ENCODE measurements around the gene MAVS. TPM values are rescaled to one million over a fixed set of nuclear protein-coding genes. Genes with fewer than 3 reads are reported as not detected.

MAVS gene
- total and polyA plus RNA-seq, 2 donors (not counting 1 experiment from before 2014, with no cell fraction given) = 14.4 to 15.9 TPM

DNA sequence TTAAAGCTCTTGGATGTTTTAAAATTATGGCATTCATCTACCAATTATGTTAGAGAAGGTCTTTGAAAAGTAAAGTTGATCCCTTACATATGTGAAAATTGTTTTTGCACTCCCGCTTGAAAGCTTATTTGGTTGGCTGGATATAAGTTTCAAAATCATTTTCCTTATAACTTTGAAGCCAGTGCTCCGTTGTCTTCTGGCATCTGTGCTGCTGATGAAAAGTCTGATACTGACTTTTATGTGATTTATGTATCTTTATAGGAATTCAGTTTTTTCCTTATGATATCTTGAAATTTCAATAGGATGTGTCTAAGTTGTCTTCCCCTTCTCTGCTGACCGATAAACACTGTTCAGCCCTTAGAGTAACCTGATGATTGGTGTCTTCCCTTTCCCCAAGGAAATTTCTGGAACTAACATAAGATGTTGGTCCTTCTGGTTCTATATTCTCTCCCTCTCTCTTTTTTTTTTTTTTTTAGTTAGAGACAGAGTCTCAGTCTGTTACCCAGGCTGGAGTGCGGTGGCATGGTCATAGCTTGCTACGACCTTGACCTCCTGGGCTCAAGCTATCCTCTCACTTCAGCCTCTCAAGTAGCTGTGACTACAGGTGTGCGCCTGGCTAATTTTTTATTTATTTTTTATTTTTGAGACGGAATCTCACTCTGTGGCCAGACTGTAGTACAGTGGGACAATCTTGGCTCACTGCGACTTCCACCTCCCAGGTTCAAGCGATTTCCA is 55.2 kb downstream of the MAVS start:
- H4K20me1 ChIP-seq (ENCODE audit: control insufficient read depth, extremely low read depth, insufficient read depth, low read length) = peaks cover 5% of the 10 kb centered on the region
- no peak overlapping the region for H2AFZ ChIP-seq (ENCODE audit: low read length)
- H3K27me3 ChIP-seq (ENCODE audit: control insufficient read depth, insufficient read depth, low read length) = no peaks in the 10 kb centered on the region
- TF ChIP-seq, protein P1, sequence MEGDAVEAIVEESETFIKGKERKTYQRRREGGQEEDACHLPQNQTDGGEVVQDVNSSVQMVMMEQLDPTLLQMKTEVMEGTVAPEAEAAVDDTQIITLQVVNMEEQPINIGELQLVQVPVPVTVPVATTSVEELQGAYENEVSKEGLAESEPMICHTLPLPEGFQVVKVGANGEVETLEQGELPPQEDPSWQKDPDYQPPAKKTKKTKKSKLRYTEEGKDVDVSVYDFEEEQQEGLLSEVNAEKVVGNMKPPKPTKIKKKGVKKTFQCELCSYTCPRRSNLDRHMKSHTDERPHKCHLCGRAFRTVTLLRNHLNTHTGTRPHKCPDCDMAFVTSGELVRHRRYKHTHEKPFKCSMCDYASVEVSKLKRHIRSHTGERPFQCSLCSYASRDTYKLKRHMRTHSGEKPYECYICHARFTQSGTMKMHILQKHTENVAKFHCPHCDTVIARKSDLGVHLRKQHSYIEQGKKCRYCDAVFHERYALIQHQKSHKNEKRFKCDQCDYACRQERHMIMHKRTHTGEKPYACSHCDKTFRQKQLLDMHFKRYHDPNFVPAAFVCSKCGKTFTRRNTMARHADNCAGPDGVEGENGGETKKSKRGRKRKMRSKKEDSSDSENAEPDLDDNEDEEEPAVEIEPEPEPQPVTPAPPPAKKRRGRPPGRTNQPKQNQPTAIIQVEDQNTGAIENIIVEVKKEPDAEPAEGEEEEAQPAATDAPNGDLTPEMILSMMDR (conservative IDR thresholded peaks at IDR 0.05 in 1 of 2, IDR thresholded peaks at IDR 0.05 in 1 of 2; ENCODE audit: low read depth in 1 of 2, low read length in 2 of 2) = no peak
- no peak for TF ChIP-seq EZH2 (IDR thresholded peaks at IDR 0.05; ENCODE audit: low read length, missing control alignments)
- no peak overlapping the region for H3K9ac ChIP-seq (ENCODE audit: insufficient read depth, low read length)
- no peaks in the 10 kb centered on the region for H3K9me3 ChIP-seq (ENCODE audit: control insufficient read depth, insufficient read depth, low read depth, low read length)
- H3K4me1 ChIP-seq (ENCODE audit: control insufficient read depth, extremely low read depth, insufficient read depth, low read length) = peaks cover 6% of the 10 kb centered on the region
- H3K4me2 ChIP-seq (ENCODE audit: extremely low read depth, insufficient read depth, low read length) = peak overlapping the region; percentile 79
- H3K4me3 ChIP-seq (replicated peaks in 1 of 4; ENCODE audit: control extremely low read depth in 1 of 4, insufficient read depth in 1 of 4, low read depth in 3 of 4, low read length in 4 of 4) = peak overlapping the region in 3 of 4 experiments; percentile 11 to 34 (median 25)
- peak in 1 of 2 donors; percentile 32 for DNase-seq (ENCODE audit: low read depth in 2 of 2)
- peaks cover 97% of the 10 kb centered on the region for H3K79me2 ChIP-seq (ENCODE audit: control insufficient read depth, insufficient read depth, low read length)
- H3K36me3 ChIP-seq (ENCODE audit: control insufficient read depth, insufficient read depth, low read length) = no peaks in the 10 kb centered on the region
- peak overlapping the region; percentile 48 for H3K27ac ChIP-seq (ENCODE audit: insufficient read depth, low read length)

DNA sequence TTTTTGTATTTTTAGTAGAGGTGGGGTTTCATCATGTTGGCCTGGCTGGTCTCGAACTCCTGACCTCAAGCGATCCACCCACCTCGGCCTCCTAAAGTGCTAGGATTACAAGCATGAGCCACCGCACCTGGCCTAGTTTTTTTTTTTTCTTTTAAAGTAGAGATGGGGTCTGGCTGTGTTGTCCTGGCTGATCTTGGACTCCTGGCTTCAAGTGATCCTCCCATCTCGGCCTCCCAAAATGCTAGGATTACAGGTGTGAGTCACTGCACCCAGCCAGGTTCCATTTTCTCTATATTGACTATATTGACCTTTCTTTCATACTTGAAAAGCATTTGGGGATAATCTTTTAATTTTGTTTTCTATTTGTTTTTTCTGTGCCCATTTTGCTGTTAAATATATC is 55.8 kb downstream of the MAVS start:
- Histone ChIP-seq H4K20me1 (ENCODE audit: control insufficient read depth, extremely low read depth, insufficient read depth, low read length) (peaks cover 5% of the 10 kb centered on the region), H3K4me1 (ENCODE audit: control insufficient read depth, extremely low read depth, insufficient read depth, low read length) (peaks cover 6% of the 10 kb centered on the region), H2AFZ (ENCODE audit: low read length) (no peak overlapping the region), H3K27ac (ENCODE audit: insufficient read depth, low read length) (no peak overlapping the region), H3K4me3 (replicated peaks in 1 of 4; ENCODE audit: control extremely low read depth in 1 of 4, insufficient read depth in 1 of 4, low read depth in 3 of 4, low read length in 4 of 4) (no peak overlapping the region), H3K4me2 (ENCODE audit: extremely low read depth, insufficient read depth, low read length) (no peak overlapping the region), H3K36me3 (ENCODE audit: control insufficient read depth, insufficient read depth, low read length) (no peaks in the 10 kb centered on the region), H3K9ac (ENCODE audit: insufficient read depth, low read length) (no peak overlapping the region), H3K27me3 (ENCODE audit: control insufficient read depth, insufficient read depth, low read length) (no peaks in the 10 kb centered on the region), H3K9me3 (ENCODE audit: control insufficient read depth, insufficient read depth, low read depth, low read length) (no peaks in the 10 kb centered on the region), H3K79me2 (ENCODE audit: control insufficient read depth, insufficient read depth, low read length) (peaks cover 97% of the 10 kb centered on the region)
- TF ChIP-seq, protein P1 (conservative IDR thresholded peaks at IDR 0.05 in 1 of 2, IDR thresholded peaks at IDR 0.05 in 1 of 2; ENCODE audit: low read depth in 1 of 2, low read length in 2 of 2) = no peak
- TF ChIP-seq EZH2 (IDR thresholded peaks at IDR 0.05; ENCODE audit: low read length, missing control alignments) = no peak
- no peak for DNase-seq (ENCODE audit: low read depth in 2 of 2)

DNA sequence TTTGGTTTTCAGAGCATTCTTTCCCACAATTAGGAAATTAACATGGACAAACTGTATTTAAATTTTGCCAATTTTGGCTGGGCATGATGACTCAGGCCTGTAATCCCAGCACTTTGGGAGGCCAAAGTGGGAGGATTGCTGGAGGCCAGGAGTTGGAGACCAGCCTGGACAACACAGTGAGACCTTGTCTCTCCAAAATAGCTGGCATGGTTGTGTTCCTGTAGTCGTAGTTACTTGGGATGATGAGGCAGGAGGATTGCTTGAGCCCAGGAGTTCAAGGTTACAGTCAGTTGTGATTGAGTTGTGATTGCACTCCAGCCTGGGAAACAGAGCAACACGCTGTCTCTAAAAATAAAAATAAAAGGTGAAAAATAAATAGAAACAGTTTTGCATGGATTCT is 57.6 kb downstream of the MAVS start:
- Histone ChIP-seq H3K9ac (ENCODE audit: insufficient read depth, low read length) (no peak overlapping the region), H2AFZ (ENCODE audit: low read length) (no peak overlapping the region), H3K79me2 (ENCODE audit: control insufficient read depth, insufficient read depth, low read length) (peaks cover 96% of the 10 kb centered on the region), H3K36me3 (ENCODE audit: control insufficient read depth, insufficient read depth, low read length) (peaks cover 6% of the 10 kb centered on the region), H3K4me3 (replicated peaks in 1 of 4; ENCODE audit: control extremely low read depth in 1 of 4, insufficient read depth in 1 of 4, low read depth in 3 of 4, low read length in 4 of 4) (no peak overlapping the region), H3K27me3 (ENCODE audit: control insufficient read depth, insufficient read depth, low read length) (no peaks in the 10 kb centered on the region), H3K4me2 (ENCODE audit: extremely low read depth, insufficient read depth, low read length) (no peak overlapping the region), H3K27ac (ENCODE audit: insufficient read depth, low read length) (no peak overlapping the region), H3K4me1 (ENCODE audit: control insufficient read depth, extremely low read depth, insufficient read depth, low read length) (peaks cover 6% of the 10 kb centered on the region), H3K9me3 (ENCODE audit: control insufficient read depth, insufficient read depth, low read depth, low read length) (no peaks in the 10 kb centered on the region), H4K20me1 (ENCODE audit: control insufficient read depth, extremely low read depth, insufficient read depth, low read length) (peaks cover 5% of the 10 kb centered on the region)
- TF ChIP-seq, protein P1 (conservative IDR thresholded peaks at IDR 0.05 in 1 of 2, IDR thresholded peaks at IDR 0.05 in 1 of 2; ENCODE audit: low read depth in 1 of 2, low read length in 2 of 2) = no peak
- no peak for TF ChIP-seq EZH2 (IDR thresholded peaks at IDR 0.05; ENCODE audit: low read length, missing control alignments)
- no peak for DNase-seq (ENCODE audit: low read depth in 2 of 2)

All from fibroblast of lung (primary cell).